C4-2B (cell line): ENCODE measurements around the gene PDE4D.
A peak's percentile ranks its signal among the peaks of the same experiment; 100 is the strongest.

Experiments
- H3K27ac ChIP-seq: fragments of 450-650 bp; 2 replicates; pipeline ENCODE4 v1.5.1; 2017
- CTCF ChIP-seq: fragments of 450-650 bp; conservative IDR thresholded peaks from 2 replicates; pipeline ENCODE4 v1.5.1; 2017; ENCODE audit warnings: mild to moderate bottlenecking
- ZFX ChIP-seq: fragments of 450-650 bp; IDR thresholded peaks from 2 replicates; pipeline ENCODE4 v1.6.1; 2017

The PDE4D gene

GRCh38 chr5:59497207-59497606, 396.3 kb downstream of the PDE4D start:
- H3K27ac ChIP-seq, result no peak overlapping the region
- TF ChIP-seq ZFX (no peak), CTCF (no peak)

GRCh38 chr5:59496524-59497134, 396.9 kb downstream of the PDE4D start:
- H3K27ac ChIP-seq, result no peak overlapping the region
- TF ChIP-seq CTCF, result peak; percentile 80
- TF ChIP-seq ZFX, result no peak

- TF ChIP-seq ZFX (no peak), CTCF (no peak)
Measured at GRCh38 chr5:59491945-59492344, 401.6 kb downstream of the PDE4D start.

GRCh38 chr5:59489551-59489950, 404.0 kb downstream of the PDE4D start:
- TF ChIP-seq CTCF (no peak), ZFX (no peak)
- H3K27ac ChIP-seq, result no peak overlapping the region

More at GRCh38 chr5:59491945-59492344, 401.6 kb downstream of the PDE4D start:
- H3K27ac ChIP-seq, result no peak overlapping the region

GRCh38 chr5:59487772-59488729, 405.5 kb downstream of the PDE4D start:
- TF ChIP-seq ZFX (no peak), CTCF (no peak)
- peak overlapping the region; percentile 47; the same call in 1 of the 2 replicates for H3K27ac ChIP-seq

GRCh38 chr5:59487068-59487686, 406.3 kb downstream of the PDE4D start:
- peak overlapping the region; percentile 47; the same call in 1 of the 2 replicates for H3K27ac ChIP-seq
- no peak for TF ChIP-seq CTCF
- no peak for TF ChIP-seq ZFX
